HG03095 (cell line): ENCODE data around the gene ZBTB9.

Source experiments
- ATAC-seq: cut with Tn5 transposase; IDR thresholded peaks from one replicate; pipeline ENCODE4 v1.9.1; 2021; ENCODE audit warnings: moderate library complexity; ENCODE audit not compliant: unreplicated experiment

ZBTB9 gene

GRCh38 chr6:33418690-33419291, 35.6 kb upstream of the ZBTB9 start:
- no peak for ATAC-seq

DNA sequence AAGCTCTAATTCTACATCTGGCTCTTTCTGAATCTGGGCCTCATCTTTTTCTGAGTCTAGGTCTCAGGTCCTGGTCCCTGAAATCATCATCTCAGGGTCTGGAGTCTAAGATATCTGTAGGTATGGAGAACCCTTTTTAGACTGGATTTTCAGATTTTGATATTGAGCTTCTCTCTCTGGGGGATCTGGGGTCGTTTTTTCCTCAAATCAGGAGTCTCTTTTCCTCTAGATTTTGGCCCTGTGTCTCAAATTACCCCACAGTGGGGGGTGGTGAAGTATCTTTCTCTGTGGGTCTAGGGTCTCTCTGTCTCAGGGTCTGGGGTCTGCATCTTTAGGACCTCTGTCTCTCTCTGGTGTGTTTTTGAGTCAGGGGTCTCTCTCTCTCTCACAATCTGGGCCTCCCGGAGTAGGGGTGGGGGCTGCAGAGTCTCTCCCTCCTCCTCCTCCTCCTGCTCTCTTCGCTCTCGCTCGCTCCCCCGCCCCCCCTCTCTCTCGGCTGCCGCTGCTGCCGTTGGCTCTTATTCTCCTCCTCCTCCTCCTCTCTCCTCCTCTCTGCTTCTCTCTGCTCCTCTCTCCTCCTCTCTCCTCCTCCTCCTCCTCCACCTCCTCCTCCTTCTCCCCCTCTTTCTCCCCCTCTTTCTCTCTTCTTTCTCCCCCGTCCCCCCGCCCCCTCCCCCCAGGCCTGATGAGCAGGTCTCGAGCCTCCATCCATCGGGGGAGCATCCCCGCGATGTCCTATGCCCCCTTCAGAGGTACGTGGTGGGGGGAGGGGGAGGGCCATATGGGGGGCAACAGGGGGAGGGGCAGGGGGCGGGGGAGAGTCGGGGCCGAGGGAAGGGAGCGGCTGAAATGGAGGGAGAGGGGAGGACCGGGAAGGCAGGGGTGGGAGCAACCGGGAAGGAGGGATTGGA, 34.5 kb upstream of the ZBTB9 start, which contains the start of gene SYNGAP1:
SYNGAP1 (plus strand) TSS at position 486 of the 911 bp plus-strand sequence; CDS start at position 686, 200 bp downstream.
- ATAC-seq, result no peak

DNA sequence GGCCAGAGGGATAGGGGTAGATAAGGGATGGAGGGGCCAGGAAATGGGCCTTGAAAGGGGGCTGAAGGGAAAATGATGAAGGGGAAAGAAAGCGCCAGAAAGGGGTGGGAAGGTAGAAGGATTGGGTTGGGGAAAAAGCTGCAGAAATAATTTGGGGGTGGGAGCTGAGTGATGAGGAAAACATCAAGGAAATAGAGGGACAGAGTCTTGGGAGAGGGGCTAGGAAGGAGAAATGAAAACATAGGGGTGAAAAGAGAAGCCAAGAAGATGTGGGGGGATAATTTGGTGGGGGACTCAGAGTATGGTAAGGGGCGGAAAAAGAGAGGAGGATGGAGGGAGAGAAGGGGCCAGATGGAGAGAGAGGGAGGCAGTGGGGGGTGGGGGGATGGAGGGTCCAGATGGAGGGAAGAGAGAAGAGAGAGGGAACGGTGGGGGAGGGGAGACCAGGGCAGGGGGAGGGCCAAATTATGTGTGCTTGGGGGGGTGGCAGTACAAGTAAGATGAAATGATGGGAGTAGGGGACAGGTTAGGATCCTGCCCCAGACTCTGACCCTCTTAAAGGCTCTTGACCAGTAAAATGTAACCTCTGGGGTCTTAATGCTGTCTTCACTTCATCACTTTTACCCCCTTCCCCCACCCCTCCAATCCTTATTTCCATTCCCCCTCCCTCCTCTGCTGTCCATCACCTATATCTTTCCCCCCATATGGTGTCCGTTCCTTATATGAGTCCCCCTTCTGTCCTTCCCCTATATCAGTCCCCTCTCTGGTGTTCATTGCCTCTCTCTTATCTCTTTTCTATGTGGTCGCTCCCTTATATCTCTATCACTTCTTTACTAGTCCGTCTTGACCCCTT, 33.7 kb upstream of the ZBTB9 start:
- no peak for ATAC-seq

DNA sequence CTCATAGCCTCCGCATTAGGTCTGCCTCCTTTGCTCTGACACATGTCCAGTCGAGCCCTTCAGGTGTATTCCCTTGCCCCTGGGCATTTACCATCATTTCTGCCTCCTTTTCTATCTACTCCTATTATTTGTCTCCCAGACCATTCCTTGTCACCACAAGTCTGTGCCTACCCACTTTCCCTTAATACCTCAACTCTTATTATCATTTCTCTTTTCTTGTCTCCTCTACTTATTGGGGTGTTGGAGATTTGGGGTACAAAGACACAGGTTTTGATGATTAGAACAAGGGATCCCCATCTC, 33.1 kb upstream of the ZBTB9 start:
- no peak for ATAC-seq

- ATAC-seq, result no peak
These were observed 30.6 kb upstream of the ZBTB9 start for GRCh38 chr6:33423777-33424176.

DNA sequence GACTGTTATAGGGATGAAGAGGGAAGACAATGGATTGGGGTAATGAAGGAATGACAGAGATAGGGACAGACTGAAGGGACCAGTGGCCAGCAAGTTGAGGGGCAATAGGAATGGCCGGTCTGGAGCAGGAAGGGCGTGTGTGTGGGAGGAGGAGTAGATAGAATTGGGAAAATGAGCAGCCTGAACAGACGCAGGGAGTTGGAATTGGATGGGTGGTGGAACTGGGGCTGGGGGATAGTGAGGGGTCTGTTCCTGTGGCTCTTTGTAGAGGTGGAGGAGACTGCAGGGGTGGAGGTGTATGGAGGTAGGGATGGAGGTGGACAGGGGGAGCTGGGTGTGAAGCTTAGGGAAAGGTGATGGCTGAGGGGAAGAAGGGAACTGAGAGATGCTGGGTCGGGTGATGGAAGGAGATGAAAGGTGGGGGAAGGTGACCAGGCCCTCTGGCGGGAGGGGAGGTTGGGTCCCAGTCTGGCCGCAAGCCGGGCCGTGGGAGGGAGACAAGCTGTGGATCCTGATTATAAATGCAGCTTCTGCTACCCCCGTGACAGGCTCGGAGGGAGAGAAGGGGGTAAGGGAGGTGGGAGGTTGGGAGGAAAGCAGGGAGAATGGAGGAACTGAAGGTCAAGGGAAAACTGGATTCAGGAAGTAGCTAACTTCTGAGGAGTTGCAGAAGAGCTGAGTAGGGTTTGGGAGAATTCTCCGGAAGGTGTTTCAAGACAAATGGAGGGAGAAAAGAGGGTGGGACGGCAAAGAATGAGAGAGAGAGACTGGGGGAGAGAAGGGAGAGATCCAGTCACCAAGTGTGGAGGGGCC, 29.3 kb upstream of the ZBTB9 start:
- no peak for ATAC-seq

GRCh38 chr6:33425668-33426577, 28.5 kb upstream of the ZBTB9 start:
- ATAC-seq, result no peak

GRCh38 chr6:33426590-33427511, 27.5 kb upstream of the ZBTB9 start:
- ATAC-seq, result no peak

- no peak for ATAC-seq
These were observed 26.7 kb upstream of the ZBTB9 start for GRCh38 chr6:33427585-33428223.

- ATAC-seq, result no peak
These were observed 26.0 kb upstream of the ZBTB9 start for GRCh38 chr6:33428224-33428965.

GRCh38 chr6:33428966-33429749, 25.2 kb upstream of the ZBTB9 start:
- ATAC-seq, result no peak

DNA sequence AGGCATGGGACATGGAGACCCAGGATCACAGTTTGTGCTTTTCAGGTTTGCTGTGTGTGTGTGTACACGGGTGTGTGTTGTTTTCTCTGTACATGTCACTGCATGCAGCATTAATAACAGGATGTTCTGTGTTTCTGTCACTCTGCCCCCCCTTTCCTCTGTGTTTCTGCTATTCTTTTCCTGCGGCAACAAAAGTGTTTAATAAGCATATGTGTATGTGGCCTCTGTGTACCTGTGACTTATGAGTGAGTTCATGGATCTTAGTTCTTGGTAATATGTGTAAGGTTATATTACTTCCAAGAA, 24.7 kb upstream of the ZBTB9 start:
- ATAC-seq, result no peak

DNA sequence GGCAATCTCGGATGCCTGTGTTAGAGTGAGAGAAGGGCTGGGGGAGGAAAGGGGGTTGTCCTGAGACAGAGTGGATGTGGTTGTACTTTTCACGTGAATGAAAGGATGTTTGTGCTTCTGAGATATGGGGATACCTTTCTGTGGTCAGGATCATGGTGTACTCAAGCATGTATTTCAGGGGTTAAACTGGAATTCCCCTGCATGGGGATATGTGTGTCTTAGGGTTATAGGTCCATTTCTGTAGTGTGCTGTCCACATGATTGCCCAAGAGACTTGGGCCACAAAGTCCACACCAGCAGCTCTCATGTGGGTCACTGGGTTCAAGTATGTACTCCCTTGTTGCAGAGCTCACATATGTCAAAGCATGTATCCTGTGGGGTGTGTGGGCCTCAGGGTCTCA, 24.0 kb upstream of the ZBTB9 start:
- ATAC-seq, result no peak

GRCh38 chr6:33430991-33431879, 23.1 kb upstream of the ZBTB9 start:
- ATAC-seq, result no peak

GRCh38 chr6:33431880-33432541, 22.4 kb upstream of the ZBTB9 start:
- no peak for ATAC-seq
